Endothelial cell of umbilical vein (primary cell): ENCODE results near the gene PACSIN2. TPM values are rescaled to one million over a fixed set of nuclear protein-coding genes. Genes with fewer than 3 reads are reported as not detected.
A peak's percentile ranks its signal among the peaks of the same experiment; 100 is the strongest.

ENCODE experiments used
- BruUV-seq: library from RNA; stranded (reverse); fragments of 400-500 nt; replicated peaks from 2 replicates; lab custom pipeline; 2021; lab: Mats Ljungman, UMichigan
- CTCF ChIA-PET: fragments of 300-600, 350-600 bp; sonication (Branson Sonifier 250); formaldehyde crosslinking; loops from one replicate; lab custom pipeline; 2021; ENCODE audit warnings: antibody characterized with exemption, inconsistent platforms; lab: Charles Lee
- POLR2A ChIA-PET: fragments of 300-600, 350-600 bp; sonication (Branson Sonifier 250); formaldehyde crosslinking; loops from one replicate; lab custom pipeline; 2021; ENCODE audit warnings: antibody characterized with exemption, inconsistent platforms; lab: Charles Lee
- DNase-seq: peaks from one replicate; pipeline ENCODE4 v3.0.0-alpha.2; 2011; ENCODE audit warnings: low read depth, low spot score
- FAIRE-seq: peaks from 2 replicates; lab custom pipeline; 2011; peaks lifted over from hg19 to GRCh38; lab: Jason Lieb, UNC
- H2AFZ ChIP-seq: 2 replicates; pipeline ENCODE4 v1.6.0; 2012; ENCODE audit warnings: low read depth, low read length, control low read depth, inconsistent platforms
- H3K27ac ChIP-seq: 2 replicates; pipeline ENCODE4 v1.5.1; 2011; ENCODE audit warnings: low read depth, mild to moderate bottlenecking, control low read depth, low read length, moderate library complexity; ENCODE audit not compliant: insufficient read depth
- H3K27me3 ChIP-seq, 2 experiments: 2 replicates each; pipeline versions ENCODE4 v1.6.0 to v1.6.1; 2011; ENCODE audit warnings: low read length in 2 of 2, mixed read lengths in 1 of 2; ENCODE audit not compliant: control insufficient read depth in 2 of 2, insufficient read depth in 2 of 2
- H3K36me3 ChIP-seq, 2 experiments: 2 replicates in 1 of 2; 3 replicates in 1 of 2; pipeline ENCODE4 v1.5.1; 2011; ENCODE audit warnings: low read length in 2 of 2, mild to moderate bottlenecking in 1 of 2, moderate library complexity in 1 of 2; ENCODE audit not compliant: control insufficient read depth in 2 of 2, insufficient read depth in 2 of 2; ENCODE audit errors: extremely low read depth in 1 of 2
- H3K4me1 ChIP-seq: 3 replicates; pipeline ENCODE4 v1.5.1; 2011; ENCODE audit warnings: mild to moderate bottlenecking, low read length; ENCODE audit not compliant: control insufficient read depth, insufficient read depth; ENCODE audit errors: extremely low read depth
- H3K4me2 ChIP-seq: 2 replicates; pipeline ENCODE4 v1.6.1; 2011; ENCODE audit warnings: low read length, control low read depth, mixed read lengths; ENCODE audit not compliant: insufficient read depth
- H3K4me3 ChIP-seq, 3 experiments: fragments of 200-600 bp in 1 of 3; sonication (generic), shearing (Covaris generic) in 1 of 3; replicated peaks in 1 of 3; 2 replicates each; pipeline ENCODE4 v1.5.1; 2011 to 2016; ENCODE audit warnings: control low read depth in 3 of 3, low read length in 3 of 3, mild to moderate bottlenecking in 2 of 3, inconsistent platforms in 1 of 3, low read depth in 1 of 3, moderate library complexity in 1 of 3; ENCODE audit not compliant: insufficient read depth in 1 of 3
- H3K79me2 ChIP-seq: 2 replicates; pipeline ENCODE4 v1.6.0; 2012; ENCODE audit warnings: low read length, inconsistent platforms; ENCODE audit not compliant: control insufficient read depth, insufficient read depth
- H3K9ac ChIP-seq: replicated peaks from 2 replicates; pipeline ENCODE3; 2011; ENCODE audit warnings: low read length, control low read depth; ENCODE audit not compliant: insufficient read depth; ENCODE audit errors: extremely low read depth
- H3K9me1 ChIP-seq: replicated peaks from 3 replicates; pipeline ENCODE4 v1.6.0; 2011; ENCODE audit warnings: mild to moderate bottlenecking, low read length; ENCODE audit not compliant: control insufficient read depth, insufficient read depth; ENCODE audit errors: extremely low read depth
- H3K9me3 ChIP-seq: replicated peaks from 2 replicates; pipeline ENCODE4 v1.5.1; 2012; ENCODE audit warnings: low read length, inconsistent platforms; ENCODE audit not compliant: control insufficient read depth, insufficient read depth
- H4K20me1 ChIP-seq: replicated peaks from 2 replicates; pipeline ENCODE3; 2011; ENCODE audit warnings: mild to moderate bottlenecking, low read length; ENCODE audit not compliant: control insufficient read depth, insufficient read depth; ENCODE audit errors: extremely low read depth
- CTCF ChIP-seq, 2 donors: IDR thresholded peaks; 1 replicate in 1 of 2; 2 replicates in 1 of 2; pipeline ENCODE4 v1.5.1; 2011; ENCODE audit warnings: low read length in 2 of 2, mild to moderate bottlenecking in 2 of 2, moderate library complexity in 2 of 2, control low read depth in 1 of 2, inconsistent platforms in 1 of 2, low read depth in 1 of 2; ENCODE audit not compliant: insufficient read depth in 1 of 2; ENCODE audit errors: extremely low read depth in 1 of 2
- EZH2 ChIP-seq: IDR thresholded peaks from 2 replicates; pipeline ENCODE4 v1.6.1; 2012; ENCODE audit warnings: borderline replicate concordance, low read depth, mild to moderate bottlenecking, moderate library complexity, low read length, inconsistent platforms; ENCODE audit not compliant: severe bottlenecking
- FOS ChIP-seq: IDR thresholded peaks from 2 replicates; pipeline ENCODE4 v1.6.1; 2011; ENCODE audit warnings: mild to moderate bottlenecking, low read length, moderate library complexity, borderline replicate concordance; ENCODE audit not compliant: insufficient read depth
- GATA2 ChIP-seq: IDR thresholded peaks from 2 replicates; pipeline ENCODE4 v1.7.0; 2011; ENCODE audit warnings: low read depth, mild to moderate bottlenecking, moderate library complexity, mixed read lengths, low read length; ENCODE audit not compliant: insufficient read length, insufficient read depth
- JUN ChIP-seq: IDR thresholded peaks from 2 replicates; pipeline ENCODE4 v1.6.1; 2011; ENCODE audit warnings: borderline replicate concordance, low read depth; ENCODE audit not compliant: insufficient read length, insufficient read depth
- MAX ChIP-seq: IDR thresholded peaks from 2 replicates; pipeline ENCODE4 v1.6.1; 2011; ENCODE audit not compliant: insufficient read depth, insufficient read length
- MYC ChIP-seq: IDR thresholded peaks from one replicate; pipeline ENCODE4 v1.6.1; 2011; ENCODE audit warnings: mild to moderate bottlenecking, low read depth, low read length
- POLR2A ChIP-seq: IDR thresholded peaks from 2 replicates; pipeline ENCODE4 v1.6.1; 2012; ENCODE audit warnings: low read depth, mild to moderate bottlenecking, control low read depth, low read length
- POLR2AphosphoS5 ChIP-seq: IDR thresholded peaks from 2 replicates; pipeline ENCODE4 v1.6.1; 2012; ENCODE audit warnings: low read depth, mild to moderate bottlenecking, control low read depth, low read length, moderate library complexity; ENCODE audit not compliant: insufficient read depth
- dilution Hi-C: fragments of 300-500 bp; cut with MboI; formaldehyde crosslinking; loops from one replicate; pipeline ENCODE4 v1.15.0; 2019; ENCODE audit warnings: low sequenced_read_pairs; ENCODE audit not compliant: extremely low pct_ligation_motif_present
- intact Hi-C: fragments of 100-400 bp; cut with micrococcal nuclease; formaldehyde crosslinking; loops from one replicate; pipeline ENCODE4 v1.10.0; 2022
- polyA plus RNA-seq, 4 experiments: library from polyadenylated mRNA; depleted of rRNA in 3 of 4; stranded (reverse) in 3 of 4; unstranded in 1 of 4; fragments of >200 nt; gene quantifications; 2 replicates each; pipeline versions ENCODE4 v1.2.1 to v1.2.3, GENCODE V29; 2011 to 2012; ENCODE audit warnings: missing spikeins in 1 of 4
- total RNA-seq: library from RNA; stranded (reverse); gene quantifications from 2 replicates; pipeline ENCODE4 v1.2.3, GENCODE V29; 2021

The PACSIN2 gene
- total and polyA plus RNA-seq, 2 donors (not counting 3 experiments of a cell fraction or from before 2014, with no cell fraction given), result 46.2 to 64.5 TPM

GRCh38 chr22:42905217-42905616 is 109.7 kb downstream of the PACSIN2 start:
- no peaks in the 10 kb centered on the region for H3K27me3 ChIP-seq
- POLR2A ChIA-PET, result no interaction called here
- peaks cover 0 to 6% of the 10 kb centered on the region in 2 experiments for H3K36me3 ChIP-seq
- no peak overlapping the region for H3K4me3 ChIP-seq
- H3K9me1 ChIP-seq, result no peaks in the 10 kb centered on the region
- BruUV-seq, result no TSS peak
- peak; percentile 75 for FAIRE-seq
- peaks cover 25% of the 10 kb centered on the region for H3K4me1 ChIP-seq
- no peaks in the 10 kb centered on the region for H4K20me1 ChIP-seq
- no peak overlapping the region for H2AFZ ChIP-seq
- dilution Hi-C loops, result no loop called here
- peak; percentile 41 for DNase-seq
- no peaks in the 10 kb centered on the region for H3K9me3 ChIP-seq
- H3K9ac ChIP-seq, result no peak overlapping the region
- CTCF ChIA-PET, result interaction anchor here (1.2 to 2.6 kb wide), 5 partner anchors 9 to 185 kb away, joined by 3 to 10 read pairs (median 3); no protein-coding TSS in a partner anchor
- intact Hi-C loops, result no loop called here
- H3K4me2 ChIP-seq, result no peak overlapping the region
- TF ChIP-seq JUN (no peak), POLR2A (no peak), GATA2 (no peak), EZH2 (no peak), CTCF (IDR thresholded peaks at IDR 0.05; ENCODE audit: extremely low read depth in 1 of 2, insufficient read depth in 1 of 2, low read depth in 1 of 2, low read length in 2 of 2) (no peak), POLR2AphosphoS5 (no peak), MAX (no peak), MYC (no peak), FOS (no peak)
- H3K27ac ChIP-seq, result no peak overlapping the region
- peaks cover 5% of the 10 kb centered on the region for H3K79me2 ChIP-seq
